RWPE1 (cell line): ENCODE measurements around the gene PROM2.
"Not testable (repeated sequence)": the region's sequence is repeated elsewhere in the genome, so short reads cannot be mapped to it uniquely, and the experiment has no call there.

Experiments used
- CTCF ChIA-PET: fragments of 350-600 bp; sonication (Branson Sonifier 250); formaldehyde crosslinking; extraction: SDS; loops from one replicate; lab custom pipeline; 2021; lab: Yijun Ruan, JAX
- POLR2A ChIA-PET: fragments of 400-600 bp; formaldehyde crosslinking; extraction: SDS; loops from one replicate; lab custom pipeline; 2020; ENCODE audit warnings: antibody characterized with exemption; ENCODE audit not compliant: low non-redundant PET; lab: Yijun Ruan, JAX
- DNase-seq: peaks from one replicate; pipeline ENCODE4 v3.0.0; 2012; ENCODE audit warnings: low spot score
- H3K27ac ChIP-seq: fragments of 450-650 bp; 2 replicates; pipeline ENCODE4 v1.5.1; 2017
- CTCF ChIP-seq: fragments of 450-650 bp; conservative IDR thresholded peaks from 2 replicates; pipeline ENCODE4 v1.5.1; 2017; ENCODE audit warnings: low read depth, mild to moderate bottlenecking

Gene PROM2

GRCh38 chr2:95234816-95235215, 39.4 kb upstream of the PROM2 start:
- no peak overlapping the region for H3K27ac ChIP-seq
- no peak for DNase-seq
- no peak for TF ChIP-seq CTCF
- ChIA-PET POLR2A (no interaction called here), CTCF (interaction anchor here (0.5 kb wide), 1 partner anchor 37 kb away, joined by 3 read pairs; no protein-coding TSS in a partner anchor)

- POLR2A ChIA-PET = no interaction called here
- TF ChIP-seq CTCF = no peak
- CTCF ChIA-PET = interaction anchor here (0.6 kb wide), 1 partner anchor 42 kb away, joined by 3 read pairs; no protein-coding TSS in a partner anchor
- no peak for DNase-seq
- H3K27ac ChIP-seq = no peak overlapping the region
Observed at GRCh38 chr2:95238131-95238530, 36.1 kb upstream of the PROM2 start.

GRCh38 chr2:95240091-95240490, 34.2 kb upstream of the PROM2 start:
- POLR2A ChIA-PET = interaction anchor here (0.6 kb wide), 1 partner anchor 44 kb away, joined by 4 read pairs; no protein-coding TSS in a partner anchor
- no peak for TF ChIP-seq CTCF
- CTCF ChIA-PET = interaction anchor here (0.6 to 1.6 kb wide), 3 partner anchors 8 to 76 kb away, joined by 3 to 8 read pairs (median 5); no protein-coding TSS in a partner anchor
- H3K27ac ChIP-seq = peak overlapping the region; percentile 20; the same call in 1 of the 2 replicates
- DNase-seq = peak; percentile 36

- peak overlapping the region; percentile 20; the same call in 1 of the 2 replicates for H3K27ac ChIP-seq
- ChIA-PET CTCF (interaction anchor here (0.6 to 1.6 kb wide), 4 partner anchors 9 to 75 kb away, joined by 3 to 8 read pairs (median 4); no protein-coding TSS in a partner anchor), POLR2A (interaction anchor here (0.6 kb wide), 1 partner anchor 43 kb away, joined by 4 read pairs; no protein-coding TSS in a partner anchor)
- no peak for TF ChIP-seq CTCF
- DNase-seq = no peak
Observed at GRCh38 chr2:95240556-95240955, 33.7 kb upstream of the PROM2 start.

- H3K27ac ChIP-seq, POLR2A ChIA-PET, DNase-seq: not testable (repeated sequence)
- CTCF ChIA-PET = interaction anchor here (0.6 to 1.4 kb wide), 2 partner anchors 11 to 46 kb away, joined by 3 to 4 read pairs; no protein-coding TSS in a partner anchor
Observed at GRCh38 chr2:95242084-95242483, 32.2 kb upstream of the PROM2 start.

- no peak for TF ChIP-seq CTCF
- no peak overlapping the region for H3K27ac ChIP-seq
- ChIA-PET CTCF (no interaction called here), POLR2A (no interaction called here)
- no peak for DNase-seq
Observed at GRCh38 chr2:95258271-95258670, 16.0 kb upstream of the PROM2 start.
